ENCODE measurements around the gene ETAA1. TPM values are rescaled to one million over a fixed set of nuclear protein-coding genes. Genes with fewer than 3 reads are reported as not detected.

The ETAA1 gene
- total and polyA plus RNA-seq, 2 of the 4 experiments (the other 2 are of a cell fraction): 6.9 to 8.1 TPM

DNA sequence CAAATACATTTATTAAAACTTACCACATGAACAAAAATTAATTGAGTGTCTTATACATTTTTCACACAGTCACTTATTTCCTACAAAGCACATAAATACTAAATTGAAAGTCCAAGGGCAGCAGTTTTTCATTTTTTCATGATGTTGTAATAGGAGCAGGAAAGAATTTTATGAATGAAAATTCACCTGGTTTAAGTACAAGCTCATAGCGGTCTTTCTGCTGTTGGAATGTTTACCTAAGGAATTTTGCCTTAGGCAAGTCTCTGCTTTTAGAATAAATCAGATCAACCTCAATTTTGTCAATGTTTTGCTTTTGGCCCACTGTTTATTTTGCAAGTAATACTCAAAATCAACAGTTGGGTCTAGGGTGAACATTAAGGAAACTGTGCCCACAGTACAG, 40.0 kb downstream of the ETAA1 start:
- CTCF ChIA-PET: no interaction called here
- POLR2A ChIA-PET (ENCODE audit: unreplicated experiment): no interaction called here
- Histone ChIP-seq H3K27me3 (ENCODE audit: control insufficient read depth, insufficient read depth, low read length) (no peaks in the 10 kb centered on the region), H3K56ac (ENCODE audit: extremely low read depth, insufficient read depth, low read length) (no peak overlapping the region), H3K9ac (ENCODE audit: low read depth, low read length) (no peak overlapping the region), H4K91ac (ENCODE audit: insufficient read depth, low read depth, low read length) (no peak overlapping the region), H3K23ac (ENCODE audit: low read depth, low read length) (no peak overlapping the region), H3K4me3 (ENCODE audit: insufficient read depth, low read depth, low read length) (no peak overlapping the region), H4K8ac (ENCODE audit: low read depth in 2 of 2, low read length in 2 of 2) (no peak overlapping the region), H3K27ac (ENCODE audit: insufficient read depth, low read length) (no peak overlapping the region), H2AK5ac (ENCODE audit: low read depth, low read length) (no peak overlapping the region), H2AK9ac (replicated peaks; ENCODE audit: low read depth, low read length, poor library complexity) (no peak overlapping the region), H3K4me2 (ENCODE audit: low read depth, low read length) (no peak overlapping the region), H2AFZ (replicated peaks; ENCODE audit: low read length, poor library complexity) (no peak overlapping the region), H3K36me3 (ENCODE audit: control insufficient read depth, insufficient read depth, low read length) (no peaks in the 10 kb centered on the region), H2BK15ac (ENCODE audit: low read depth, low read length) (no peak overlapping the region), H3K79me1 (ENCODE audit: low read depth in 1 of 2, low read length in 2 of 2) (no peaks in the 10 kb centered on the region), H2BK20ac (ENCODE audit: low read depth, low read length) (no peak overlapping the region), H3K18ac (ENCODE audit: low read depth, low read length) (no peak overlapping the region), H4K20me1 (ENCODE audit: insufficient read depth, low read length) (no peaks in the 10 kb centered on the region), H2BK120ac (ENCODE audit: low read depth, low read length) (no peak overlapping the region), H3K4ac (ENCODE audit: low read depth, low read length) (no peak overlapping the region), H3K9me1 (ENCODE audit: insufficient read depth, low read length) (peaks cover 3% of the 10 kb centered on the region; the same call in 1 of the 2 replicates), H3K4me1 (ENCODE audit: control insufficient read depth, insufficient read depth, low read length) (no peaks in the 10 kb centered on the region), H3K14ac (replicated peaks; ENCODE audit: low read depth, low read length) (no peak overlapping the region), H3K9me3 (ENCODE audit: control insufficient read depth, insufficient read depth, low read length) (no peaks in the 10 kb centered on the region), H2BK5ac (ENCODE audit: low read depth, low read length, poor library complexity, severe bottlenecking) (no peak overlapping the region), H4K5ac (ENCODE audit: low read depth, low read length) (no peak overlapping the region)
- intact Hi-C loops (cut with micrococcal nuclease) (no loop called here), dilution Hi-C loops (cut with HindIII; ENCODE audit: low sequenced_read_pairs, unreplicated experiment) (no loop called here), in situ Hi-C loops (cut with MboI; ENCODE audit: low sequenced_read_pairs) (no loop called here)
- TF ChIP-seq BHLHE40 (IDR thresholded peaks at IDR 0.05; ENCODE audit: low read depth, low read length) (no peak), NFE2L2 (IDR thresholded peaks at IDR 0.05; ENCODE audit: low read depth, low read length) (no peak), CHD1 (IDR thresholded peaks at IDR 0.05; ENCODE audit: low read depth, low read length) (no peak), MAFK (IDR thresholded peaks at IDR 0.05; ENCODE audit: low read depth, low read length) (no peak), FOS (IDR thresholded peaks at IDR 0.05; ENCODE audit: low read depth, low read length) (no peak), POLR2A (IDR thresholded peaks at IDR 0.05; ENCODE audit: low read depth, low read length) (no peak), RAD21 (IDR thresholded peaks at IDR 0.05; ENCODE audit: low read length) (no peak), MAZ (IDR thresholded peaks at IDR 0.05; ENCODE audit: borderline replicate concordance, low read depth, low read length) (no peak), SMC3 (IDR thresholded peaks at IDR 0.05; ENCODE audit: low read depth, low read length) (no peak), MXI1 (IDR thresholded peaks at IDR 0.05; ENCODE audit: borderline replicate concordance, low read depth, low read length) (no peak), RCOR1 (IDR thresholded peaks at IDR 0.05; ENCODE audit: insufficient replicate concordance, low read length) (no peak), RFX5 (IDR thresholded peaks at IDR 0.05; ENCODE audit: low read depth, low read length) (no peak), CEBPB (IDR thresholded peaks at IDR 0.05; ENCODE audit: low read depth, low read length) (no peak)
- TF ChIP-seq, protein P1, sequence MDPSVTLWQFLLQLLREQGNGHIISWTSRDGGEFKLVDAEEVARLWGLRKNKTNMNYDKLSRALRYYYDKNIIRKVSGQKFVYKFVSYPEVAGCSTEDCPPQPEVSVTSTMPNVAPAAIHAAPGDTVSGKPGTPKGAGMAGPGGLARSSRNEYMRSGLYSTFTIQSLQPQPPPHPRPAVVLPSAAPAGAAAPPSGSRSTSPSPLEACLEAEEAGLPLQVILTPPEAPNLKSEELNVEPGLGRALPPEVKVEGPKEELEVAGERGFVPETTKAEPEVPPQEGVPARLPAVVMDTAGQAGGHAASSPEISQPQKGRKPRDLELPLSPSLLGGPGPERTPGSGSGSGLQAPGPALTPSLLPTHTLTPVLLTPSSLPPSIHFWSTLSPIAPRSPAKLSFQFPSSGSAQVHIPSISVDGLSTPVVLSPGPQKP (IDR thresholded peaks at IDR 0.05; ENCODE audit: borderline replicate concordance, low read depth, low read length): no peak
- TF ChIP-seq, protein P2, sequence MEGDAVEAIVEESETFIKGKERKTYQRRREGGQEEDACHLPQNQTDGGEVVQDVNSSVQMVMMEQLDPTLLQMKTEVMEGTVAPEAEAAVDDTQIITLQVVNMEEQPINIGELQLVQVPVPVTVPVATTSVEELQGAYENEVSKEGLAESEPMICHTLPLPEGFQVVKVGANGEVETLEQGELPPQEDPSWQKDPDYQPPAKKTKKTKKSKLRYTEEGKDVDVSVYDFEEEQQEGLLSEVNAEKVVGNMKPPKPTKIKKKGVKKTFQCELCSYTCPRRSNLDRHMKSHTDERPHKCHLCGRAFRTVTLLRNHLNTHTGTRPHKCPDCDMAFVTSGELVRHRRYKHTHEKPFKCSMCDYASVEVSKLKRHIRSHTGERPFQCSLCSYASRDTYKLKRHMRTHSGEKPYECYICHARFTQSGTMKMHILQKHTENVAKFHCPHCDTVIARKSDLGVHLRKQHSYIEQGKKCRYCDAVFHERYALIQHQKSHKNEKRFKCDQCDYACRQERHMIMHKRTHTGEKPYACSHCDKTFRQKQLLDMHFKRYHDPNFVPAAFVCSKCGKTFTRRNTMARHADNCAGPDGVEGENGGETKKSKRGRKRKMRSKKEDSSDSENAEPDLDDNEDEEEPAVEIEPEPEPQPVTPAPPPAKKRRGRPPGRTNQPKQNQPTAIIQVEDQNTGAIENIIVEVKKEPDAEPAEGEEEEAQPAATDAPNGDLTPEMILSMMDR (conservative IDR thresholded peaks at IDR 0.05; ENCODE audit: low read depth, low read length): no peak
- TF ChIP-seq, protein P3, sequence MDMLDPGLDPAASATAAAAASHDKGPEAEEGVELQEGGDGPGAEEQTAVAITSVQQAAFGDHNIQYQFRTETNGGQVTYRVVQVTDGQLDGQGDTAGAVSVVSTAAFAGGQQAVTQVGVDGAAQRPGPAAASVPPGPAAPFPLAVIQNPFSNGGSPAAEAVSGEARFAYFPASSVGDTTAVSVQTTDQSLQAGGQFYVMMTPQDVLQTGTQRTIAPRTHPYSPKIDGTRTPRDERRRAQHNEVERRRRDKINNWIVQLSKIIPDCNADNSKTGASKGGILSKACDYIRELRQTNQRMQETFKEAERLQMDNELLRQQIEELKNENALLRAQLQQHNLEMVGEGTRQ (IDR thresholded peaks at IDR 0.05; ENCODE audit: low read depth, low read length): no peak
- no TSS peak for BruUV-seq (replicated peaks)
- ATAC-seq (ENCODE audit: low read depth): no peak
- peak; percentile 12 for DNase-seq
- WGBS, 2 experiments (ENCODE audit: extremely low coverage in 2 of 2, insufficient read length in 1 of 2): no CpG with 5 or more reads among the region's 1 CpG

All from IMR-90 (cell line).